Stimulated activated CD8-positive, alpha-beta memory T cell treated with anti-CD3 and anti-CD28 coated beads, Interleukin-12 subunit alpha, Interleukin-12 subunit beta, amount 100 ng/mL, for 1 hour (primary cell): ENCODE measurements around the gene SYNPR.

Experiments used
- DNase-seq: peaks from one replicate; pipeline ENCODE4 v3.0.0-alpha.2; 2020; ENCODE audit warnings: low read depth

The SYNPR gene

GRCh38 chr3:63304421-63304820, 26.3 kb downstream of the SYNPR start:
- no peak for DNase-seq

- no peak for DNase-seq
Measured at GRCh38 chr3:63308072-63308471, 30.0 kb downstream of the SYNPR start.

- no peak for DNase-seq
Measured at GRCh38 chr3:63309768-63310167, 31.7 kb downstream of the SYNPR start.

- no peak for DNase-seq
Measured at GRCh38 chr3:63323766-63324165, 45.7 kb downstream of the SYNPR start.

GRCh38 chr3:63324621-63325020, 46.5 kb downstream of the SYNPR start:
- no peak for DNase-seq

GRCh38 chr3:63325386-63325785, 47.3 kb downstream of the SYNPR start:
- no peak for DNase-seq

- no peak for DNase-seq
Measured at GRCh38 chr3:63328365-63328764, 50.3 kb downstream of the SYNPR start.

- no peak for DNase-seq
Measured at GRCh38 chr3:63331520-63331919, 53.4 kb downstream of the SYNPR start.

- no peak for DNase-seq
Measured at GRCh38 chr3:63333815-63334214, 55.7 kb downstream of the SYNPR start.

GRCh38 chr3:63338351-63338750, 60.2 kb downstream of the SYNPR start:
- no peak for DNase-seq

GRCh38 chr3:63343674-63344073, 65.6 kb downstream of the SYNPR start:
- DNase-seq, result no peak

- DNase-seq, result no peak
Measured at GRCh38 chr3:63344661-63345060, 66.6 kb downstream of the SYNPR start.

GRCh38 chr3:63349583-63350573, 71.8 kb downstream of the SYNPR start:
- no peak for DNase-seq

GRCh38 chr3:63351159-63352007, 73.3 kb downstream of the SYNPR start:
- DNase-seq, result no peak

GRCh38 chr3:63352008-63352279, 73.8 kb downstream of the SYNPR start:
- no peak for DNase-seq

GRCh38 chr3:63353383-63353782, 75.3 kb downstream of the SYNPR start:
- no peak for DNase-seq

GRCh38 chr3:63354160-63354559, 76.1 kb downstream of the SYNPR start:
- DNase-seq, result no peak

GRCh38 chr3:63355809-63356208, 77.7 kb downstream of the SYNPR start:
- DNase-seq, result no peak

GRCh38 chr3:63364495-63364894, 86.4 kb downstream of the SYNPR start:
- DNase-seq, result no peak

- DNase-seq, result no peak
Measured at GRCh38 chr3:63364910-63365309, 86.8 kb downstream of the SYNPR start.

- DNase-seq, result no peak
Measured at GRCh38 chr3:63365671-63366070, 87.6 kb downstream of the SYNPR start.

- DNase-seq, result no peak
Measured at GRCh38 chr3:63370094-63370493, 92.0 kb downstream of the SYNPR start.

GRCh38 chr3:63383040-63383439, 104.9 kb downstream of the SYNPR start:
- no peak for DNase-seq
